ENCODE measurements around the gene HADH.
"Not testable (repeated sequence)": the region's sequence is repeated elsewhere in the genome, so short reads cannot be mapped to it uniquely, and the experiment has no call there.

Gene HADH

GRCh38 chr4:108031427-108032083, 41.9 kb downstream of the HADH start:
- DNase-seq (ENCODE audit: low spot score) = no peak

- DNase-seq (ENCODE audit: low spot score) = no peak
These were observed 43.7 kb downstream of the HADH start for GRCh38 chr4:108033348-108033747.

- DNase-seq (ENCODE audit: low spot score) = no peak
These were observed 44.9 kb downstream of the HADH start for GRCh38 chr4:108034565-108034964.

- DNase-seq (ENCODE audit: low spot score) = no peak
These were observed 46.0 kb downstream of the HADH start for GRCh38 chr4:108035691-108036090.

- DNase-seq (ENCODE audit: low spot score) = no peak
These were observed 46.5 kb downstream of the HADH start for GRCh38 chr4:108036213-108036612.

GRCh38 chr4:108037884-108038283, 48.2 kb downstream of the HADH start:
- DNase-seq (ENCODE audit: low spot score) = no peak

GRCh38 chr4:108042927-108043326, 53.2 kb downstream of the HADH start:
- no peak for DNase-seq (ENCODE audit: low spot score)

- DNase-seq (ENCODE audit: low spot score) = no peak
These were observed 53.8 kb downstream of the HADH start for GRCh38 chr4:108043526-108043925.

- DNase-seq (ENCODE audit: low spot score) = no peak
These were observed 55.4 kb downstream of the HADH start for GRCh38 chr4:108044951-108045686.

- no peak for DNase-seq (ENCODE audit: low spot score)
These were observed 56.0 kb downstream of the HADH start for GRCh38 chr4:108045687-108046024.

- DNase-seq (ENCODE audit: low spot score) = no peak
These were observed 57.5 kb downstream of the HADH start for GRCh38 chr4:108047199-108047598.

- no peak for DNase-seq (ENCODE audit: low spot score)
These were observed 58.5 kb downstream of the HADH start for GRCh38 chr4:108048157-108048556.

GRCh38 chr4:108048997-108049396, 59.3 kb downstream of the HADH start:
- no peak for DNase-seq (ENCODE audit: low spot score)

- no peak for DNase-seq (ENCODE audit: low spot score)
These were observed 59.7 kb downstream of the HADH start for GRCh38 chr4:108049406-108049805.

GRCh38 chr4:108050166-108051111, 60.8 kb downstream of the HADH start:
- not testable (repeated sequence) for DNase-seq (ENCODE audit: low spot score)

- DNase-seq (ENCODE audit: low spot score) = no peak
These were observed 61.7 kb downstream of the HADH start for GRCh38 chr4:108051343-108051742.

- DNase-seq (ENCODE audit: low spot score) = no peak
These were observed 63.0 kb downstream of the HADH start for GRCh38 chr4:108052558-108053120.

- DNase-seq (ENCODE audit: low spot score) = no peak
These were observed 63.6 kb downstream of the HADH start for GRCh38 chr4:108053251-108053711.

GRCh38 chr4:108054025-108054638, 64.4 kb downstream of the HADH start:
- DNase-seq (ENCODE audit: low spot score) = no peak

- no peak for DNase-seq (ENCODE audit: low spot score)
These were observed 66.1 kb downstream of the HADH start for GRCh38 chr4:108055787-108056186.

GRCh38 chr4:108056418-108056817, 66.7 kb downstream of the HADH start:
- DNase-seq (ENCODE audit: low spot score) = no peak
